Adipocyte (in vitro differentiated cells): Measurements from ENCODE around the gene RNF220.

Source experiments
- DNase-seq: peaks from one replicate; pipeline ENCODE4 v3.0.0-alpha.2; 2015; ENCODE audit warnings: low read depth
- H3K27me3 ChIP-seq: replicated peaks from 2 replicates; pipeline ENCODE4 v1.7.0; 2013; ENCODE audit warnings: mild to moderate bottlenecking, low read length, moderate library complexity; ENCODE audit not compliant: control insufficient read depth, insufficient read depth
- H3K36me3 ChIP-seq: 2 replicates; pipeline ENCODE4 v1.7.0; 2013; ENCODE audit warnings: low read length, mild to moderate bottlenecking, moderate library complexity; ENCODE audit not compliant: control insufficient read depth, insufficient read depth, severe bottlenecking
- H3K4me1 ChIP-seq: 2 replicates; pipeline ENCODE4 v1.7.0; 2013; ENCODE audit warnings: mild to moderate bottlenecking, low read length, moderate library complexity; ENCODE audit not compliant: control insufficient read depth, insufficient read depth
- H3K4me3 ChIP-seq: 2 replicates; pipeline ENCODE4 v1.7.0; 2013; ENCODE audit warnings: mild to moderate bottlenecking, low read length, moderate library complexity
- H3K9ac ChIP-seq: 2 replicates; pipeline ENCODE4 v1.7.0; 2013; ENCODE audit warnings: mild to moderate bottlenecking, low read length, moderate library complexity
- H3K9me3 ChIP-seq: 2 replicates; pipeline ENCODE4 v1.7.0; 2013; ENCODE audit warnings: mild to moderate bottlenecking, low read length, moderate library complexity; ENCODE audit not compliant: control insufficient read depth

The RNF220 gene

GRCh38 chr1:44442791-44443190 is 37.7 kb downstream of the RNF220 start:
- Histone ChIP-seq H3K4me3 (no peak overlapping the region), H3K9ac (no peak overlapping the region), H3K9me3 (no peaks in the 10 kb centered on the region), H3K36me3 (no peaks in the 10 kb centered on the region), H3K27me3 (peaks cover 4% of the 10 kb centered on the region), H3K4me1 (peaks cover 21% of the 10 kb centered on the region)
- DNase-seq = peak; percentile 68

- no peaks in the 10 kb centered on the region for H3K9me3 ChIP-seq
- no peak overlapping the region for H3K9ac ChIP-seq
- H3K27me3 ChIP-seq = peaks cover 11% of the 10 kb centered on the region
- no peak overlapping the region for H3K4me3 ChIP-seq
- H3K36me3 ChIP-seq = no peaks in the 10 kb centered on the region
- DNase-seq = peak; percentile 45
- H3K4me1 ChIP-seq = peaks cover 21% of the 10 kb centered on the region
Measured at GRCh38 chr1:44447051-44447810, 42.2 kb downstream of the RNF220 start.

- H3K36me3 ChIP-seq = no peaks in the 10 kb centered on the region
- H3K9me3 ChIP-seq = peaks cover 18% of the 10 kb centered on the region
- H3K27me3 ChIP-seq = peaks cover 42% of the 10 kb centered on the region
- H3K4me1 ChIP-seq = no peaks in the 10 kb centered on the region
- H3K4me3 ChIP-seq = no peak overlapping the region
- DNase-seq = no peak
- H3K9ac ChIP-seq = no peak overlapping the region
Measured at GRCh38 chr1:44453798-44454349, 48.8 kb downstream of the RNF220 start.

- Histone ChIP-seq H3K27me3 (peaks cover 47% of the 10 kb centered on the region), H3K36me3 (no peaks in the 10 kb centered on the region)
- DNase-seq = no peak
Measured at GRCh38 chr1:44454704-44455103, 49.6 kb downstream of the RNF220 start.

GRCh38 chr1:44460107-44460882 is 55.2 kb downstream of the RNF220 start:
- Histone ChIP-seq H3K9ac (no peak overlapping the region), H3K4me1 (no peaks in the 10 kb centered on the region), H3K36me3 (no peaks in the 10 kb centered on the region), H3K9me3 (peaks cover 21% of the 10 kb centered on the region), H3K4me3 (no peak overlapping the region), H3K27me3 (peaks cover 57% of the 10 kb centered on the region)
- DNase-seq = no peak

More at GRCh38 chr1:44454704-44455103, 49.6 kb downstream of the RNF220 start:
- Histone ChIP-seq H3K4me3 (no peak overlapping the region), H3K4me1 (no peaks in the 10 kb centered on the region), H3K9ac (no peak overlapping the region), H3K9me3 (peaks cover 18% of the 10 kb centered on the region)

- Histone ChIP-seq H3K9me3 (peaks cover 26% of the 10 kb centered on the region), H3K27me3 (peaks cover 29% of the 10 kb centered on the region), H3K4me3 (no peak overlapping the region), H3K4me1 (no peaks in the 10 kb centered on the region), H3K36me3 (no peaks in the 10 kb centered on the region), H3K9ac (no peak overlapping the region)
- no peak for DNase-seq
Measured at GRCh38 chr1:44464361-44464760, 59.3 kb downstream of the RNF220 start.

GRCh38 chr1:44467566-44467965 is 62.5 kb downstream of the RNF220 start:
- Histone ChIP-seq H3K4me3 (no peak overlapping the region), H3K9ac (no peak overlapping the region), H3K9me3 (peaks cover 26% of the 10 kb centered on the region)

GRCh38 chr1:44471911-44472453 is 66.9 kb downstream of the RNF220 start:
- no peaks in the 10 kb centered on the region for H3K9me3 ChIP-seq
- H3K4me3 ChIP-seq = no peak overlapping the region
- no peaks in the 10 kb centered on the region for H3K36me3 ChIP-seq
- peaks cover 32% of the 10 kb centered on the region for H3K27me3 ChIP-seq
- DNase-seq = no peak
- H3K9ac ChIP-seq = no peak overlapping the region
- H3K4me1 ChIP-seq = no peaks in the 10 kb centered on the region

More at GRCh38 chr1:44467566-44467965, 62.5 kb downstream of the RNF220 start:
- H3K27me3 ChIP-seq = peaks cover 31% of the 10 kb centered on the region
- H3K4me1 ChIP-seq = no peaks in the 10 kb centered on the region
- no peak for DNase-seq
- H3K36me3 ChIP-seq = no peaks in the 10 kb centered on the region

GRCh38 chr1:44472620-44473525 is 67.8 kb downstream of the RNF220 start:
- no peak overlapping the region for H3K9ac ChIP-seq
- H3K36me3 ChIP-seq = no peaks in the 10 kb centered on the region
- no peaks in the 10 kb centered on the region for H3K9me3 ChIP-seq
- H3K4me3 ChIP-seq = peak overlapping the region; percentile 30
- peaks cover 32% of the 10 kb centered on the region for H3K27me3 ChIP-seq
- H3K4me1 ChIP-seq = no peaks in the 10 kb centered on the region
- no peak for DNase-seq

GRCh38 chr1:44476891-44477290 is 71.8 kb downstream of the RNF220 start:
- Histone ChIP-seq H3K9me3 (no peaks in the 10 kb centered on the region), H3K9ac (no peak overlapping the region), H3K27me3 (peaks cover 42% of the 10 kb centered on the region), H3K4me1 (no peaks in the 10 kb centered on the region), H3K4me3 (no peak overlapping the region), H3K36me3 (no peaks in the 10 kb centered on the region)
- no peak for DNase-seq
